ENCODE data around the gene RCC1. TPM values are rescaled to one million over a fixed set of nuclear protein-coding genes. Genes with fewer than 3 reads are reported as not detected.

Gene RCC1
- total RNA-seq, 1 experiment from 2014 or later, result 103 TPM

DNA sequence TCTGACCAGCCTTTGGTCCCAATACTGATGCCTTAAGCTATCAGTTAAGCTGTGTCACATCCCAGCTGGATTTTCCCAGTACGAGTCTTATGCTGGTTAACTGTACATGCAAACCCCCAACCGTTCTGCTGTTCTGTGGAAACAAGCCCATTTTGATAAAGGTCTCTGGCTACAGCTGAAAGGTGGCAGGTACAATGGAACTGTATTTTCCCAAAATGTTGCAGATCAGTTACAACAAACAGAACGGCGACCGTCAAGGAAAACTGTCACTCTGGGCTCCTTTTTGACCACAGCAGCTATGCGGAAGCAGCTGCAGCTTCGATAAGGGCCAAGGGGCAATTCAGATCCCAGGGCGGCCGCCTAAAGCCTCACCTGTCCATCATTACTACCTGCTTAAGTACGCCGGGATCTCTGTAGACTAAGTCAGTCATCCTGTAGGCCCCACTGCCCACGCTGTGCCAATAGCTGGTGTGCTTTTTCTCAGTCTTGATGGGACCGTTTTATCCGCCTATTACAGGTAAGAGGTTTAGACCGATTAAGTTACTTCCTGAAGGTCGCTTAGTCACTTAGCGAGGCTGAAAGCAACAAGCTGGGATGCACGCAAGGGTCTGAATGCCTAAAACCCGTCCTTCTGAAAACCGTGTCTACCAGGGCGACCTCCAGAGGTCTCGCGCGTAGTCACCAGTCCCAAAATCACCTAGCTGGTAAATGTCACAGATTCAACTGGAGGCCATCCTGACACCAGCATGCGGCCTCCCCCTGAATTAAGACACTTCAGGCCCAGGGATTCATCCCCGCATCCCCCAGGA, 75.1 kb downstream of the RCC1 start:
- peaks cover 20% of the 10 kb centered on the region for H3K4me1 Mint-ChIP-seq
- DNase-seq (ENCODE audit: low spot score) (peak; percentile 37), ATAC-seq (no peak)
- ChIA-PET POLR2A (interaction anchor here (0.6 to 2.6 kb wide), 30 partner anchors 9 to 601 kb away, joined by 3 to 22 read pairs (median 4); partner anchors contain the start of genes ATP5IF1, MED18, OPRD1 and PHACTR4), CTCF (interaction anchor here (0.7 to 2.4 kb wide), 8 partner anchors 22 to 333 kb away, joined by 3 to 19 read pairs (median 4); partner anchors contain the start of genes TRNAU1AP and YTHDF2)
- peak overlapping the region; percentile 83 for H3K27ac Mint-ChIP-seq
- H3K9me3 Mint-ChIP-seq, result no peaks in the 10 kb centered on the region
- H3K4me3 Mint-ChIP-seq, result peak overlapping the region; percentile 92
- no peaks in the 10 kb centered on the region for H3K27me3 Mint-ChIP-seq (ENCODE audit: low read depth)
- no peak for TF ChIP-seq JUN (CRISPR knock-in tag; IDR thresholded peaks at IDR 0.05)
- TF ChIP-seq, protein P1, sequence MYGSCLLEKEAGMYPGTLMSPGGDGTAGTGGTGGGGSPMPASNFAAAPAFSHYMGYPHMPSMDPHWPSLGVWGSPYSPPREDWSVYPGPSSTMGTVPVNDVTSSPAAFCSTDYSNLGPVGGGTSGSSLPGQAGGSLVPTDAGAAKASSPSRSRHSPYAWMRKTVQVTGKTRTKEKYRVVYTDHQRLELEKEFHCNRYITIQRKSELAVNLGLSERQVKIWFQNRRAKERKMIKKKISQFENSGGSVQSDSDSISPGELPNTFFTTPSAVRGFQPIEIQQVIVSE (CRISPR knock-in tag; IDR thresholded peaks at IDR 0.05; ENCODE audit: borderline replicate concordance), result no peak
- TF ChIP-seq, protein P2, sequence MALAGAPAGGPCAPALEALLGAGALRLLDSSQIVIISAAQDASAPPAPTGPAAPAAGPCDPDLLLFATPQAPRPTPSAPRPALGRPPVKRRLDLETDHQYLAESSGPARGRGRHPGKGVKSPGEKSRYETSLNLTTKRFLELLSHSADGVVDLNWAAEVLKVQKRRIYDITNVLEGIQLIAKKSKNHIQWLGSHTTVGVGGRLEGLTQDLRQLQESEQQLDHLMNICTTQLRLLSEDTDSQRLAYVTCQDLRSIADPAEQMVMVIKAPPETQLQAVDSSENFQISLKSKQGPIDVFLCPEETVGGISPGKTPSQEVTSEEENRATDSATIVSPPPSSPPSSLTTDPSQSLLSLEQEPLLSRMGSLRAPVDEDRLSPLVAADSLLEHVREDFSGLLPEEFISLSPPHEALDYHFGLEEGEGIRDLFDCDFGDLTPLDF (CRISPR knock-in tag; IDR thresholded peaks at IDR 0.05), result no peak
- TF ChIP-seq, protein P3, sequence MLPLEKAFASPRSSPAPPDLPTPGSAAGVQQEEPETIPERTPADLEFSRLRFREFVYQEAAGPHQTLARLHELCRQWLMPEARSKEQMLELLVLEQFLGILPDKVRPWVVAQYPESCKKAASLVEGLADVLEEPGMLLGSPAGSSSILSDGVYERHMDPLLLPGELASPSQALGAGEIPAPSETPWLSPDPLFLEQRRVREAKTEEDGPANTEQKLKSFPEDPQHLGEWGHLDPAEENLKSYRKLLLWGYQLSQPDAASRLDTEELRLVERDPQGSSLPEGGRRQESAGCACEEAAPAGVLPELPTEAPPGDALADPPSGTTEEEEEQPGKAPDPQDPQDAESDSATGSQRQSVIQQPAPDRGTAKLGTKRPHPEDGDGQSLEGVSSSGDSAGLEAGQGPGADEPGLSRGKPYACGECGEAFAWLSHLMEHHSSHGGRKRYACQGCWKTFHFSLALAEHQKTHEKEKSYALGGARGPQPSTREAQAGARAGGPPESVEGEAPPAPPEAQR (CRISPR knock-in tag; IDR thresholded peaks at IDR 0.05), result no peak
- peaks cover 40% of the 10 kb centered on the region for H3K36me3 Mint-ChIP-seq

DNA sequence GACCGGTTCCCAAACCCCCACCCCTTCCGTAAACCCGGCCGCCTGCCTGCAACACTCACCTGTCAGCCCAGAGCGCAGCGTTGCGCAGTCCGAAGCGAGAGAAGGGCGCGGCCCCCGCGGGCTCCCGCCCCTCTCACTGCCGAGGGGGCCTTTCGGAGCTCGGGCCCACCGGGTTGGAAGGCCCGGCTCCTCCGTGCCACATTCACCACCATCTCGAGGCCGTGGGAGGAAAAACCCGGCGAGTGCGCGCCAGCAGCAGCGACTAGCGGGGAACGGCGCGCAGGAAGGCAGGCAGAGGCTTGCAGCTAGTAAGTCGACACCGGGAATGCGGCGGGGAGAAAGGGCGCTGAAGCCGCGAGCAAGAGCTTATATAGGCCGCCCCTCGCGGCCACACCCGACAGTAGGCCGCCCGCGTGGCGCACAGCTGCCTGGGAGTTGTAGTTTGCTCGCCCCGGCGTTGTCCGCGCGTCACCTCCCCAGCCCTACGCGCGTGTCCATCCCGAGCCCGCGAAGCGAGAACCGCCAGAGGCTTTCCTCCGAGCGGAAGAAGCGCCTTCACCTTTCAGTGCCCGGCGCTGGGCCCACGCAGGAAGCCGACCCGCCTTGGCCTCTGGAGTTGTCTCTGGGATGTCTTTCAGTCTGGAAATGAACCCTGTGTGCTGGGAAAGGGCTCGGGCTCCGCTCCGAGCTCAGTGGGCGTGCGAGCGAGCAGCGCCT, 75.8 kb downstream of the RCC1 start:
- peak; percentile 95 for DNase-seq (ENCODE audit: low spot score)
- Mint-ChIP-seq H3K4me3 (peak overlapping the region; percentile 92), H3K36me3 (peaks cover 40% of the 10 kb centered on the region), H3K4me1 (peaks cover 24% of the 10 kb centered on the region), H3K27me3 (ENCODE audit: low read depth) (no peaks in the 10 kb centered on the region), H3K27ac (peak overlapping the region; percentile 83; the same call in 1 of the 2 replicates), H3K9me3 (no peaks in the 10 kb centered on the region)
- ATAC-seq, result peak; percentile 73
- ChIA-PET POLR2A (interaction anchor here (0.6 to 2.6 kb wide), 31 partner anchors 9 to 600 kb away, joined by 3 to 22 read pairs (median 5); partner anchors contain the start of genes ATP5IF1, MED18, OPRD1 and PHACTR4), CTCF (interaction anchor here (0.5 to 2.4 kb wide), 10 partner anchors 21 to 334 kb away, joined by 3 to 19 read pairs (median 3); partner anchors contain the start of genes TRNAU1AP and YTHDF2)
- TF ChIP-seq GRHL2 (CRISPR knock-in tag; IDR thresholded peaks at IDR 0.05; ENCODE audit: insufficient replicate concordance, severe bottlenecking), result no peak
- no peak; the same call in 1 of the 2 replicates for TF ChIP-seq NR3C1 (CRISPR knock-in tag; conservative IDR thresholded peaks at IDR 0.05; ENCODE audit: low read depth)
- TF ChIP-seq, protein P4, sequence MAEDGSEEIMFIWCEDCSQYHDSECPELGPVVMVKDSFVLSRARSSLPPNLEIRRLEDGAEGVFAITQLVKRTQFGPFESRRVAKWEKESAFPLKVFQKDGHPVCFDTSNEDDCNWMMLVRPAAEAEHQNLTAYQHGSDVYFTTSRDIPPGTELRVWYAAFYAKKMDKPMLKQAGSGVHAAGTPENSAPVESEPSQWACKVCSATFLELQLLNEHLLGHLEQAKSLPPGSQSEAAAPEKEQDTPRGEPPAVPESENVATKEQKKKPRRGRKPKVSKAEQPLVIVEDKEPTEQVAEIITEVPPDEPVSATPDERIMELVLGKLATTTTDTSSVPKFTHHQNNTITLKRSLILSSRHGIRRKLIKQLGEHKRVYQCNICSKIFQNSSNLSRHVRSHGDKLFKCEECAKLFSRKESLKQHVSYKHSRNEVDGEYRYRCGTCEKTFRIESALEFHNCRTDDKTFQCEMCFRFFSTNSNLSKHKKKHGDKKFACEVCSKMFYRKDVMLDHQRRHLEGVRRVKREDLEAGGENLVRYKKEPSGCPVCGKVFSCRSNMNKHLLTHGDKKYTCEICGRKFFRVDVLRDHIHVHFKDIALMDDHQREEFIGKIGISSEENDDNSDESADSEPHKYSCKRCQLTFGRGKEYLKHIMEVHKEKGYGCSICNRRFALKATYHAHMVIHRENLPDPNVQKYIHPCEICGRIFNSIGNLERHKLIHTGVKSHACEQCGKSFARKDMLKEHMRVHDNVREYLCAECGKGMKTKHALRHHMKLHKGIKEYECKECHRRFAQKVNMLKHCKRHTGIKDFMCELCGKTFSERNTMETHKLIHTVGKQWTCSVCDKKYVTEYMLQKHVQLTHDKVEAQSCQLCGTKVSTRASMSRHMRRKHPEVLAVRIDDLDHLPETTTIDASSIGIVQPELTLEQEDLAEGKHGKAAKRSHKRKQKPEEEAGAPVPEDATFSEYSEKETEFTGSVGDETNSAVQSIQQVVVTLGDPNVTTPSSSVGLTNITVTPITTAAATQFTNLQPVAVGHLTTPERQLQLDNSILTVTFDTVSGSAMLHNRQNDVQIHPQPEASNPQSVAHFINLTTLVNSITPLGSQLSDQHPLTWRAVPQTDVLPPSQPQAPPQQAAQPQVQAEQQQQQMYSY (CRISPR knock-in tag; IDR thresholded peaks at IDR 0.05), result peak; percentile 76
- TF ChIP-seq ZNF416 (CRISPR knock-in tag; IDR thresholded peaks at IDR 0.05), result 0 out of 2 replicates have a peak, but pooled peaks have one; percentile 65
- peak; percentile 70; the same call in 1 of the 2 replicates for TF ChIP-seq NFE2L1 (CRISPR knock-in tag; IDR thresholded peaks at IDR 0.05)
- peak; percentile 75 for TF ChIP-seq GABPB1 (CRISPR knock-in tag; IDR thresholded peaks at IDR 0.05)
- TF ChIP-seq IRF2 (CRISPR knock-in tag; IDR thresholded peaks at IDR 0.05; ENCODE audit: borderline replicate concordance, low read depth), result no peak
- peak; percentile 55; the same call in 1 of the 2 replicates for TF ChIP-seq TP53 (CRISPR knock-in tag; IDR thresholded peaks at IDR 0.05)
- TF ChIP-seq, protein P5, sequence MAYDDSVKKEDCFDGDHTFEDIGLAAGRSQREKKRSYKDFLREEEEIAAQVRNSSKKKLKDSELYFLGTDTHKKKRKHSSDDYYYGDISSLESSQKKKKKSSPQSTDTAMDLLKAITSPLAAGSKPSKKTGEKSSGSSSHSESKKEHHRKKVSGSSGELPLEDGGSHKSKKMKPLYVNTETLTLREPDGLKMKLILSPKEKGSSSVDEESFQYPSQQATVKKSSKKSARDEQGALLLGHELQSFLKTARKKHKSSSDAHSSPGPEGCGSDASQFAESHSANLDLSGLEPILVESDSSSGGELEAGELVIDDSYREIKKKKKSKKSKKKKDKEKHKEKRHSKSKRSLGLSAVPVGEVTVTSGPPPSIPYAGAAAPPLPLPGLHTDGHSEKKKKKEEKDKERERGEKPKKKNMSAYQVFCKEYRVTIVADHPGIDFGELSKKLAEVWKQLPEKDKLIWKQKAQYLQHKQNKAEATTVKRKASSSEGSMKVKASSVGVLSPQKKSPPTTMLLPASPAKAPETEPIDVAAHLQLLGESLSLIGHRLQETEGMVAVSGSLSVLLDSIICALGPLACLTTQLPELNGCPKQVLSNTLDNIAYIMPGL (CRISPR knock-in tag; IDR thresholded peaks at IDR 0.05), result peak; percentile 94
- TF ChIP-seq ATF1 (CRISPR knock-in tag; IDR thresholded peaks at IDR 0.05), result peak; percentile 78; the same call in 1 of the 2 replicates
- peak; percentile 89; the same call in 1 of the 2 replicates for TF ChIP-seq JUN (CRISPR knock-in tag; IDR thresholded peaks at IDR 0.05)
- TF ChIP-seq, protein P2 (CRISPR knock-in tag; IDR thresholded peaks at IDR 0.05), result no peak; the same call in 1 of the 2 replicates
- peak; percentile 97 for TF ChIP-seq FOXP1 (CRISPR knock-in tag; IDR thresholded peaks at IDR 0.05; ENCODE audit: borderline replicate concordance)
- peak; percentile 72; the same call in 1 of the 2 replicates for TF ChIP-seq ZNF671 (CRISPR knock-in tag; IDR thresholded peaks at IDR 0.05)
- TF ChIP-seq, protein P1 (CRISPR knock-in tag; IDR thresholded peaks at IDR 0.05; ENCODE audit: borderline replicate concordance), result no peak; the same call in 1 of the 2 replicates
- peak; percentile 93 for TF ChIP-seq ZNF232 (CRISPR knock-in tag; IDR thresholded peaks at IDR 0.05)
- TF ChIP-seq FOXJ3 (CRISPR knock-in tag; IDR thresholded peaks at IDR 0.05; ENCODE audit: borderline replicate concordance), result no peak
